NCI-H1694 (cell line): Measurements from ENCODE around the gene MEX3C.

Source experiments
- DNase-seq: peaks from one replicate; lab custom pipeline; 2025; lab: John Stamatoyannopoulos, UW

Gene MEX3C

DNA sequence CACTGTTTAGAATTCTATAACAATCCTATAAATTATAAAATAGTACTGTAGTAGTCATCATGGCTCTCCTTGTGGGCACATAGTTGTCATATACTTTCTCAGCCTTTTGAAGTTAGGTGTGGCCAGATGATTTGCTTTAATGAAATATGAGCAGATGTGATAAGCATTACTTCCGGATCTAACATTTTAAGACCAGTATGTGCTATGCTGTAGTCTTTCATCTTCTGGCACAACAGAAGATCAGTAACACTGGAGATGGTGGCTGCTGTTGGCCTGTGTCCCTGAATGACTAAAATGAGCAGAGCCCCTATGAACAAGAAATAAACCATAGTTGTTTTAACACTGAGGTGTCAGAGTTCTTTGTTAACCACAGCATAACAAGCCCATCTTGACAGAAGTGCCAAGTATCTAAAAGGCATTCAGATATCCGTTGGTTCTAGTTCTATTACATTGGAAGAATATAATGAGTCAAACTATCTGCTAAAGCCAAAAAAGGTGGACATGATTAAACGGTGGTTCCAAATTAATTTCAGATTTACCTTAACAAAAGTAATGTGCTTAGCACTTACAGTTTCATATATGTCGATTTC, 6.3 kb downstream of the MEX3C start:
- no peak for DNase-seq

DNA sequence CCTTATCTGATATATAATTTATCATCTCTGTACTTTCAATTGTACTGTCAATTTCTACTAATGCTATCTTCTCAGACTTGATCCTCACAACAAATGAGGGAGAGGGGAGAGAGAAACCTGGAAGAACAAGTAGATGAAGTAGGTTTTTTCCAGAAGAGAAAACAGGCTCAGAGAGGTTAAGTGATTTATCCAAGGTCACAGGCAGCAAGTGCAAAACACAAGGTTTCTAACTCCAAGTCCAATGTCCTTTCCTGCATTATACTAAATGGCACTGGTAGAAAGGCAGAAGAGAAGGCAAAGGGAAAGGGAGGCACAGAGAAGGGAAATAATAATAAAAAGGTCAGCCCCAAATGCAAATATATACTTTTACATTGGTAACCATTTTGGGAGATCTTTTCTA, 7.5 kb downstream of the MEX3C start:
- no peak for DNase-seq

DNA sequence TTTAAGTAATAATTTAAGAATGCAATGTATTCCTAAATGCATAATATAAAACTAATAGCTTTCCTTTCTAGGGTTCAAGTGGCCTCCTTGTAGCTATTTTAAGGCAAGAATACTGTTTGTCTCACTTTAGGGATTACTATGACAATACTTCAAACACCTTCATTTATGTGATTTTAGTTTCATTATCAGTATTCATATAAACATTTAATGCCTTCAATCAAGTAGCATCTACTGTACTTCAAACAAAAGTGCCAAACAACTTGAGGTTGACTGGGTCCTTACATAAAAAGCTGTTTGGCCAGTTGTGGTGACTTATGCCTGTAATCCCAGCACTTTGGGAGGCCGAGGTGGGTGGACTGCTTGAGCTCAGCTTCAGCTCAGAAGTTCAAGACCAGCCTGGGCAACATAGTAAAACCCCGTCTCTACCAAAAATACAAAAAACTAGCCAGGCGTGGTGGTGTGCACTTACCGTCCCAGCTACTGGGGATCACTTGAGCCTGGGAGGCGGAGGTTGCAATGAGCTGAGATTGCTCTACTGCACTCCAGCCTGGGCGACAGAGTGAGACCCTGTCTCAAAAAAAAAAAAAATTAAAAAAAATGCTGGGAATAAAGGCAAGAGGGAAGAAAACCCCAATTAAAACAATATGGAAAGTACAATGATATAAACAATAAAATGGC, 9.3 kb downstream of the MEX3C start:
- DNase-seq = no peak

DNA sequence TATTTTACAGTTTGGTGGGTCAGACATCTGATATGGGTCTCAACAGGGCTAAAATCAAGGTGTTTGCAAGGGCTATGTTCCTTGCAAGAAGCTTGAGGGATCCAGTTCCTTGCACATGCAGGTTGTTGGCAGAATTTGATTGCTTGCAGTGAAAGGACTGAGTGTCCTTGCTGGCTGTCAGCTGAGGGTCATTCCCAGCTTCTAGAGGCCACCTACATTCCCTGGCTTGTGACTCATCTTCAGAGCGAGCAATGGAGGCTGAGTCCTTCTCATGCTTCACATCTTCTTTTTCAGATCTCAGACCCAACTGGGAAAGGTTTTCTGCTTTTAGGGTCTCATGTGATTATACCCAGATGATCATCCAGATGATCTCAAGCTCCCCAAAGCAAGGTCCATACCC, 12.4 kb downstream of the MEX3C start:
- DNase-seq = no peak

DNA sequence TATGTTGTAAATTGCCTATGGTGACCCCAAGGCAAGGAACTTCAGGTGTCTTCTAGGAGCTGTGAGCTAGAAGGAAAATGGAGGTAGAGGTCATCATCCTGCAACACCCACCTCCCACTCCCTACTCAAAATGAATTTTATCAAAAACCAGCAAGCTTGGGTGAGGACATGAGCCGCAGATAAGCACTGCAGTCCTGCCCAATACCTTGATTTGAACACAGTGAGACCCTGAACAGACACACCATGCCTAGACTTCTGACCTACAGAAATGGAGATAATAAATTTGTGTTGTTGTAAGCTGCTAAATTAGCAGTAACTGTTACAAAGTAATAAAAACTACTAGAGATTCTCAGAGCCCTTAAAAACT, 13.4 kb downstream of the MEX3C start:
- no peak for DNase-seq

DNA sequence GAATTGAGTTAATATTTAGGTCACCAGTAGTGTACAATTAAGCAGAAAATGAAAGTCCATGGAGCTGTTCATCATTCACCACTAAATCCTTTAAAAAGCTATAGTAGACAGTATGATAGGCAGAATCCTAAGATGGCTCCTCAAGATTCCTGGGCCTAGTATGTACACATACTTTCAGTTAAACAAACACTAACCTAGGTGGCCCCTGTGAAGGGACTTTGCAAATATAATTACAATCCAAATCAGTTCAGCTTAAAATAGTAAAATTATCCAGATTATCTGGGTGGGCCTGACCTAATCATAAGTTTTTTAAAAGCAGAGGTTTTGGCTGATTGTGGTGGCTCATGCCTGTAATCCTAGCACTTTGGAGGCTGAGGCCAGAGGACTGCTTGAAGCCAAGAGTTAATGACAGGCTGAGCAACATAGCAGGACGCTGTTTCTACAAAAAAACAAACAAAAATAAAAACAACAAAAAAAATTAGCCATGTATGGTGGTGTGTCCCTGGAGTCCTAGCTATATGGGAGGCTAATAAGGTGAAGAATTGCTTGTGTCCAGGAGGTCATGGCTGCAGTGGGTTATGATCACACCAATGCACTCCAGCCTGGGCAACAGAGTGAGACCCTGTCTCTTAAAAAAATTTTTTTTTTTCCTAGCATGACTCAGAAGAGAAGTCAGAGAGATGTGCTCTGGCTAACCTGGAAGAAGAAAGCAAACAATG, 13.9 kb downstream of the MEX3C start:
- no peak for DNase-seq

DNA sequence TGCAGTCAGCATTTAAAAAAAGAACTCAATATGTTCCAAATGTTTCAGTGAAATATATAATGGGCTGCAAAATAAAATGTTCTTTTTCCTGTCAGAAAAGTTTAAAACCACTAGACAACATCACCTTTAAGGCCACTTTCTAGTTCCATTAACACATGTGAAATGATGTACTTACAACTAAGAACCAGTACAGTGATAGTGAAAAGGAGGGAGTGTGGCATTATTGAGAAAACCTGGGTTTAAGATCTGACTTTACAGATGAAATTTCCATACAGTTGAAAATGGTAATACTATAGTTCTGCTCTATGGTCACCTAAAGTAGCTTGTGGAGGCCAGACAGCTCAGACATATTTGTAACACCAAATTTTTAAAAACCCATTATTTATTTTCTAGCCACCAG, 14.7 kb downstream of the MEX3C start:
- no peak for DNase-seq

DNA sequence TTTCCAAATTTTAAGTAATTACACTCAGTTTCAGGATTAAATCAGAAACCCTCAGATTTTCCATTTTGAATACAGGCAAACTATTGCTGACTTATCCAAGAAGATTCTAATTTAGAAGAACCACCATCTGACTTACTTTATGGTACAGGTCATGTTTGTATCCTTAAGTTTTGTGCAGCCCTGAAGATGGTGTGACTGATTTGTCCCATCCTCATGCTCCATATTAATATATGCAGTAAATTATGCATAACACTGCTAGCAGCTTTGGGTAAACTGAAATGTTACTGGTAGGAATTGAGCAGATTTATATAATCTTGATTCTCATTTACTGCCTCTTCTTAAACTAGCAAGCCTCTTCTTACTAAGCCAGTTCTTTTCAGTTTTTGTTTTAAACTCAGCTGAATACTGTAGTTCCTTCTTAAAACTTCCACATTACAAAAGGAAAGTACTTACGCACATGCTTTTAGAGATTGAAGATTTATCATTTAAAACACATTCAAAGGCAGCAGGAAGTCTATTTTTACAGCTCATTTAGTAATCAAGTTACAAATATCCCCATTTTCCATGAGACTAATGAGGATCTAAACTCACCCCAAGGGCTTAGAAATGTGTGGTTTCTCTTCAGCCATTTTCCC, 25.7 kb downstream of the MEX3C start:
- no peak for DNase-seq

DNA sequence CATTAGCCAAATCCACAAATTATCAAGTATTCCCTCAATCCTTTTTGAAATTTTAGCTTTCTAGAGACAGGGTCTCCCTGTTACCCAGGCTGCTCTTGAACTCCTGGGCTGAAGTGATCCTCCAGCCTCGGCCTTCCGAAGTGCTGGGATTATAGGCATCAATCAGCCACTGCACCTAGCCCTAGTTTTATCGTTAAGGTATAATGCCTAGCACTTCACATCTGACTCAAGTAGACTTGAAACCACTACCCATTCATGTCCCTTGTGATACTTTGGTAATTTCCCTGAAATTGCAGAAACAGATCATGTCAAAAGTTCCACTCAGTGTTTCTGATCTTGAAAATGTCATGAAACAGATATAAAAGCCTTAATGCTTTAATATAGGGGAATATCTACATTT, 26.3 kb downstream of the MEX3C start:
- DNase-seq = no peak

DNA sequence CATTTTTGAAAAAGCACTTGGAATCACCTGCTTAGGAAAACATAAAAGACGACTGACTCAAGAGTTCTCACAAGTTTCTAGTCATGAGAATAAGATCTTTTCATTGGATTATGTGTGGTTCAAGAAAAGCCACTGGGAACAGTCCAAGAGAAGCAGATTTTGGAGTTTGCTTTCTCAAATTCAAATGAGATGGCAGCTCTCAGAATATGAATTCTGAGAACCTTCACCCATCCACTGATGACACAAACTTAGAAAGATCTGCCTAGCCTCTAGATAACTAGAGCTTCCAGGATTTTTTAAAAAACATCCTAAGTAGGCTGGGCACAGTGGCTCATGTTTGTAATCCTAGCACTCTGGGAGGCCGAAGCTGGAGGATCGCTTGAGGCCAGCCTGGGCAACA, 26.8 kb downstream of the MEX3C start:
- no peak for DNase-seq

DNA sequence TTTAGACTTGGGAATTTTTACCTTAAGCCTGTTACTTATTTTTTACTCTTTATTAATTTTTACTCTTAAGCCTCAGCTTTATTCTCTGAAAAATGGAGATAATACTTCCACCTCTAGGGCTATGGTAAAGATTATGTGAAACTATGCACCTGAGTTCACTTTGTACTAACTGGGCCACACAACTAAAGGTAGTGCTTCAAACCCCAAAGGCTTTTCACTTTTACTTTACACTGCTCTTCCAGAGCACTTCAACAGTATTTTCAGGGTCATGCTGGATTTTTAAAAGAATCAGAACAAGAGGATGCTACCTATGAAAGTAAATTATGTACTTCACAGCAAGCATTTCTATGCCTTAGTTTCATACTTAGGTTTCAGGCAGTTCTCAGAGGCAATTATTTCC, 27.8 kb downstream of the MEX3C start:
- no peak for DNase-seq

DNA sequence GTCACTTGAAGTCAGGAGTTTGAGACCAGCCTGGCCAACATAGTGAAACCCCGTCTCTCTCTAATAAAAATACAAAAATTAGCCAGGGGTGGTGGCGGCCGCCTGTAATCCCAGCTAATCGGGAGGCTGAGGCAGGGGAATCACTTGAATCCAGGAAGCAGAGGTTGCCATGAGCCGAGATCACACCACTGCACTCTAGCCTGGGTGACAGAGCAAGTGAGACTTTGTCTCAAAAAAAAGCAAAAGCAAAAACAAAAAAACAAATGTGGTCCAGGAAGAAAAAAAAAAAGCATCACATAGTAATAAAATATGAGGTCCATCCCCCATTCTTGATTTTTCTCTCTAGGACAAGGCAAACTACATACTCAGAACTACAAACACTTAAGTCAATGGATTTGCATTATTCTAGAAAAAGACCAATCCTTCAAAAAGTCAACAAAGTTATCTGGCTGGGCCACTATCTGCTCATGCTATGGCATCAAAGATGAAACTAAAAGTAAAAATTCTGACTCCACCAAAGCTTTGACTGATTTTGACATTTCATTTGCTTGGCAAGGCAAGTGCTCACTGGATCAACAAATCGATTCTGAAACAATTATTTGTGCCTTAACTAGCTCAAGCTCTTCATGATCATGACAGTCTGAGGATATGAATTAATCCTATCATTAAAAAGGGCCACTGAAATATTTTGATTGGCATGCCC, 28.4 kb downstream of the MEX3C start:
- no peak for DNase-seq

DNA sequence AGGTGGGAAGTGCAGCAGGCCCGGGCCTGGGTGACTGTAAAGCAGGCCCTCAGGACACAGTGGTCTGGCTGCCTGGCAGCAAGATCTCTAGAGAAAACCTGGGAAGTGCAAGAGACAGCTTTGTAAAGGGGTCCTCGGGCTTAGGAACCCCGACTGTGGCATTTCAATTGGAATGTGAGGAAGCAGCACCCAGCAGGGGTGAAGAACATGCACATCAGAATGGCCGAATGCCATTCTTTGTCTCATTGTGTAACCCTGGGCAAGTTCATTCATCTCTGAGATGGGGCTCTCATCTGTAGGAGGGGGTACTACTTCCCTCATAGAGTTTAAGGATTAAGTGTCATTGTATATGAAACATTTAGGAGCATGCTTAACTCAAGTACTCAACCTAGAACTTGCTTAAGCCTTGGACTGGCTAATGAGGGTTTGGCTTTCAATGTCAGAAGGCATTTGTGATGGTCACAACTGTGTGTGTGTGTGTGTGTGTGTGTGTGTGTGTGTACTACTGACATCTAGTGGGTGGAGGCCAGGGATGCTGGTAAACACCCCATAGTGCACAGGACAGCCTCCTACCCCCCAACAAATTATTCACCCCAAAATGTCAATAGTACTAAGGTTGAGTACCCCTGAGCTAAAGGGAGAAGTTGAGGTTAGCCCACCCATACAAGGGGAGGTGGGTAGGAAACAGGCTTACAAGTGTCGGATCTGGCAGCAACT, 29.3 kb downstream of the MEX3C start:
- no peak for DNase-seq

DNA sequence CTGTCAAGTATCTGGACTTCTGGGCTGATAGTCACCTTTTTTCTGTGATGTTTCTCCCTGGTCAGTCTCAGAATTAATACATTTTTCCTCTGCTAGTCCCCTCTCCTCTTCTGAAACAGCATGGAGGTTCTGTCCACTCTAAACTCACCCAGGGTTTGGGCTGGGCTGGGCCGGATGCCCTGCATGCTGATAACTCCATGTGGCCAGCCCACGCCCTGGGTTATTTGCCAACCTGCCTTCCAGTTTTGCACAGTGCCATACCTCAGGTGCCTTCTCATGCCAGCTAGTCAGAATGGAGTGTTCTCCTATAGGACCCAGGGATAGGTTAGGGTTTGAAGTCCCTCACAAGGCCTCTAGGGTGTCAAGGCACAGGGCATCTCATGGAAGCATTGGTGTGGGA, 32.2 kb downstream of the MEX3C start:
- no peak for DNase-seq

DNA sequence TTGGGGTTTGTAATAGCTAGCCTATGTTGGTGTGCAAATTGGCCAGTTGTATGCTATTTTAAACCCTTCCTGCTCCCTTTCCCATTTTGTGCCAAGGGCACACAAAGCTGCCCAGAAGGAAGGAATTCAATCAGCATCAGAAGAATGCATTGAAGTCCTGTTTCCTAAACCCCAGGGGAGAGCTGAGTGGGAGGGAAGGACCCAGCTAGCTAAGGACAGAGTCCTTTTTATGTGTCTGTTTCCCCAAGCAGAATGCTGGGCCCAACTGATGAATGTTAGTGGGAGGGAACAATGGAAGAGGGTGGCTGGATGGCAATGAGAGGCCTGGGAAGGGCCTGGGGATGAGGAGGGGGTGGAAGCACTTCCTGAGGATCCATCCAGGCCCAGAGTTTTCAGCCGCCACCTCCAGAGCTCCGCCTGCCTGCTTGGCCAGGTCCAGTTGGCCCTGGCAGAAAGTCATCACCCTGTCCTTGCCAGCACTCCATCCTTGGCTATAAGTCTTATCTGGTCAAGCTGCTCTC, 32.7 kb downstream of the MEX3C start:
- DNase-seq = no peak

DNA sequence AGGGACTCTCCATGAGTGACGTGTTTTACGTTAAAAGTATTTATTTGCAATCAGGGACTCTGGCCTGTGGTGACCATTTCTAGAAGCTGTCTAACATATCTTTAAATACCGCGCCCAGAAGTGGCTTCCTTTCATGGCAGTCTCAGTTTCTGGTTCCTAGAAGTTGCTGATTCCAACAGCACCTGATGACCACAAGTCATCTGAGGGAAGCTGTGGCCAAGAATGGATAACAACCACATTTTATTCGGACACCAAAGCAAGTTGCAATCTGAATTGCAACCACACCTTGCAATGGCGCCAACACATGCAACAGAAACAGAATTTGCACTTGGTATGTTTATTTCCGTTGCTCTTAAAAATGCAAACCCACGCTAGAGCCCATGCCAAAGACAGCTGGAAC, 33.1 kb downstream of the MEX3C start:
- no peak for DNase-seq

DNA sequence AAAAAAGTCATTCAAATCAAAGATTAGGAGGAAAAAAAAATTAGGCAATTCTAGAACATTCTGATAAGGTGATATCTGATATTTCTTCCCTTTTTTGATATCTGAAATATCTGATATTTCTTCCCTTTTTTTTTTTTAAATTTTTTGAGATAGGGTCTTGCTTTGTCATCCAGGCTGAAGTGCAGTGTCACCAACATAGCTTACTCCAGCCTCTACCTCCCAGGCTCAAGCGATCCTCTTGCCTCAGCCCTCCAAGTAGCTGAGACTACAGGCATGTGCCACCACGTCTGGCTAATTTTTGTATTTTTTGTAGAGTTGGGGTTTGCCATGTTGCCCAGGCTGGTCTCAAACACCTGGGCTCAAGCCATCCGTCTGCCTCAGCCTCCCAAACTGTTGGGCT, 33.9 kb downstream of the MEX3C start:
- DNase-seq = no peak

DNA sequence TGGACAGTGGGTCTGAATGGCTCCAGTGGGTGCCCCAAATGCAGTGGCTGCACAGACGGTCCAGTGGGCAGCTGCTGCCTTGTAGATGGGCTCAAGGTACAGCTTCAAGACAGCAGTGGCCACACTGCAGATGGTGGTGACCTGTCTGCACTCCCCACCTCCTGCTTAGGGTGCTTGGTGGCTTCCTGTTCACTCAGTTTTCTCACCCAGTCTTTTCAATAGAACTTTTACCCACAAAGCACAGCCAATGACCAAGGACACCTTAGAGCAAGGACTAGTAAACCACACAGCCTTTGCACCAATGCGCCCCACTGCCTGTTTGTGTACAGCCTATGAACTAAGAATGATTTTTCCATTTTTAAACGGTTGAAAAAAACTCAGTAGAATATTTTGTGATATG, 34.9 kb downstream of the MEX3C start:
- no peak for DNase-seq

DNA sequence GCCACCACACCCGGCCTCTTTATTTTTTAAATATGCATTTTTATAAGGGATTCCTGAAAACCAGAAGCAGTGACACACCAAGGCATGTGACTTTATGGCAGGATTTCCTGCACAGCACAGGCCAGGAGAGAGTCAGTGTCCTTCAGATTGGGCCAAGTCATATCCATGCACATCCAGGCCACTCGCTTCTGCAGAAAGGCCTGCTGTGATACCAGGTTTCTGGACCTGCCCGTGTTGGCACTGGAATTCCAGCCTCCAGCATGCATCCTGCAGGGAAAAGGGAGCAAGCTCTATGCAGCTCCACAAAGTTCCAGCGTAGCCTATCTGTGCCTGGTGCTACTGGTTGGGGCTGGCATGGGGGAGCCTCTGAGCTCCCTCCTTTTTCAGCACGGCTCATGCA, 36.8 kb downstream of the MEX3C start:
- no peak for DNase-seq

DNA sequence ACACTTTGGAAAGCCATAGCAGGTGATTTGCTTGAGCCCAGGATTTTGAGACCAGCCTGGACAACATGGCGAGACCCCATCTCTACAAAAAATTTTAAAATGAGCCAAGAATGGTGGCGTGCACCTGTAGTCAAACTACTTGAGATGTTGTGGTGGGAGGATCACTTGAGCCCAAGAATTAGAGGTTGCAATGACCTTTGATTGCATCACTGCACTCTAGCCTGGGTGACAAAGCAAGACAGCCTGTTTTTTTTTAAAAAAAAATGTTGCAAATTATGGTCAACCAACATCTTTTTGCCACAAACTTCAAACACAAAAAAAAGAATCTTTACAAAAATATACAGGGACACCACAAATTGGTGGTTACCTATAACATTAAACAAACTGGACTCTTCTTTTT, 40.3 kb downstream of the MEX3C start:
- no peak for DNase-seq

DNA sequence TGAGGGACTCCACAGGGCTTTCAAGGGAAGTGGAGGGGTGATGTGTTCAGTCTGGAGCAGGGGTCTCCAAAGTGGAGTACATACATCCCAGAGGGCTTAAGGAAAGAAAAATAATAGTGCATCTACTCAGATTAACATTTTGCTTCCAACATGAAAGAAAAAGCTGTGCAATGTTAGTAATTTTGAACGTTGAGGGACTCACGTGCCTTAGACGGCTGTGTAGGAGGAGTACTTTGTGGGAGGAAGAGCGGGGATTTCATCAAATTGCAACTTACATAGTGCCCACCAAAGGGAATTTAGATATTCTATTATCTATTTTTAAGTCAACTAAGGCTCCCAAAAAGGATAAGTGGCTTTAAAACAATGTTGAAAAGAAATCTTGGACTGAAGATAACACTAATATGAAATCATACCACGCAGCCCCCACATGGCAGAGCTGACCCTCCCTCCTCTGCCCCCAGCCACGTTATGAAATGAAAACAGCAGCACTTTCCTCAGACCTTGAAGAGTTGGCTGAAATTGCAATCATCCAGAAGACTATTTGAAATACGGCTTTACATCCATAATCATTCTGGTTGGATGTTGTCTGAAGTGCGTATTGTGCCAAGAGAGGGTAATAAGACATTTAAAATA, 42.9 kb downstream of the MEX3C start:
- no peak for DNase-seq
